A549 (cell line): ENCODE measurements around the gene ACP5. TPM values are rescaled to one million over a fixed set of nuclear protein-coding genes. Genes with fewer than 3 reads are reported as not detected.
"Not testable (repeated sequence)": the region's sequence is repeated elsewhere in the genome, so short reads cannot be mapped to it uniquely, and the experiment has no call there.

ENCODE experiments used
- ATAC-seq, 2 experiments: fragments of 200-7000 bp in 1 of 2; fragments of >200 bp in 1 of 2; cut with Nextera tagmentation in 1 of 2; cut with Tn5 transposase in 1 of 2; 3 replicates each; pipeline versions ENCODE4 v1.8.0 to v1.9.1; 2018 to 2020; ENCODE audit warnings: mild to moderate bottlenecking in 1 of 2, moderate library complexity in 1 of 2
- CTCF ChIA-PET: fragments of 300-600 bp; sonication (Branson Sonifier 250); formaldehyde crosslinking; extraction: SDS; loops from one replicate; lab custom pipeline; 2021; ENCODE audit warnings: antibody characterized with exemption, inconsistent platforms; lab: Yijun Ruan, JAX
- POLR2A ChIA-PET: fragments of 350-600 bp; formaldehyde crosslinking; extraction: SDS; loops from one replicate; lab custom pipeline; 2021; ENCODE audit warnings: antibody characterized with exemption, inconsistent platforms; lab: Yijun Ruan, JAX
- DNase-seq, 2 experiments: peaks; one replicate each; pipeline versions ENCODE4 v3.0.0 to v3.0.0-alpha.2; 2011 to 2016; ENCODE audit warnings: low read depth in 1 of 2, low spot score in 1 of 2
- FAIRE-seq: peaks from 2 replicates; lab custom pipeline; 2011; peaks lifted over from hg19 to GRCh38; lab: Jason Lieb, UNC
- H3K27ac ChIP-seq, 2 experiments: fragments of >200 bp; sonication (Bioruptor Twin); formaldehyde crosslinking; 3 replicates each; pipeline ENCODE4 v1.5.1; 2016 to 2017
- H3K4me1 ChIP-seq: fragments of >200 bp; sonication (Bioruptor Twin); formaldehyde crosslinking; 3 replicates; pipeline ENCODE4 v1.6.1; 2016
- H3K4me2 ChIP-seq: fragments of >200 bp; sonication (Bioruptor Twin); formaldehyde crosslinking; 3 replicates; pipeline ENCODE4 v1.6.1; 2016
- H3K4me3 ChIP-seq: fragments of >200 bp; sonication (Bioruptor Twin); formaldehyde crosslinking; 3 replicates; pipeline ENCODE4 v1.5.1; 2016
- H3K9me3 ChIP-seq: fragments of >200 bp; sonication (Bioruptor Twin); formaldehyde crosslinking; 3 replicates; pipeline ENCODE4 v1.6.1; 2016
- ATOH8 ChIP-seq: fragments of 250-450 bp; sonication (Bioruptor Pico); IDR thresholded peaks from 2 replicates; pipeline ENCODE4 v1.5.0; 2020; ENCODE audit warnings: low read depth, mild to moderate bottlenecking, moderate library complexity
- BHLHE40 ChIP-seq: IDR thresholded peaks from 2 replicates; pipeline ENCODE4 v1.6.1; 2012; ENCODE audit warnings: low read depth, low read length, inconsistent platforms
- CEBPB ChIP-seq, 2 experiments: fragments of >200 bp in 1 of 2; sonication (Bioruptor Twin) in 1 of 2; formaldehyde crosslinking in 1 of 2; IDR thresholded peaks; 2 replicates each; pipeline ENCODE4 v1.6.1; 2012 to 2016
- CHD2 ChIP-seq: fragments of 150-350 bp; IDR thresholded peaks from 2 replicates; pipeline ENCODE4 v1.6.1; 2014; ENCODE audit warnings: low read length; ENCODE audit not compliant: partially characterized antibody
- CHD4 ChIP-seq: fragments of 200-600 bp; sonication (generic); IDR thresholded peaks from 2 replicates; pipeline ENCODE4 v1.6.1; 2016; ENCODE audit warnings: antibody characterized with exemption, mild to moderate bottlenecking, borderline replicate concordance
- EHMT2 ChIP-seq: fragments of 200-600 bp; sonication (generic); IDR thresholded peaks from 2 replicates; pipeline ENCODE4 v1.6.1; 2016; ENCODE audit warnings: antibody characterized with exemption, low read depth, mild to moderate bottlenecking, moderate library complexity
- EP300 ChIP-seq, 2 experiments: fragments of >200 bp; sonication (Bioruptor Twin); formaldehyde crosslinking; IDR thresholded peaks; 2 replicates in 1 of 2; 3 replicates in 1 of 2; pipeline ENCODE4 v1.6.1; 2016 to 2017
- FOSL2 ChIP-seq, 2 experiments: fragments of 450-650 bp in 1 of 2; fragments of >200 bp in 1 of 2; sonication (Bioruptor Twin) in 1 of 2; formaldehyde crosslinking; IDR thresholded peaks; 2 replicates each; pipeline versions ENCODE4 v1.5.0 to v1.6.1; 2016 to 2020; ENCODE audit warnings: mild to moderate bottlenecking in 1 of 2, moderate library complexity in 1 of 2
- HEYL ChIP-seq: fragments of 250-450 bp; sonication (Bioruptor Pico); IDR thresholded peaks from 2 replicates; pipeline ENCODE4 v1.8.0; 2021; ENCODE audit warnings: mild to moderate bottlenecking, moderate library complexity
- HMGXB4 ChIP-seq: fragments of 250-450 bp; sonication (Bioruptor Pico); IDR thresholded peaks from 2 replicates; pipeline ENCODE4 v1.5.0; 2021; ENCODE audit warnings: mild to moderate bottlenecking, moderate library complexity, borderline replicate concordance
- HOXB13 ChIP-seq: fragments of 250-450 bp; sonication (Bioruptor Pico); IDR thresholded peaks from 2 replicates; pipeline ENCODE4 v1.5.0; 2020; ENCODE audit warnings: low read depth, mild to moderate bottlenecking, moderate library complexity
- JUNB ChIP-seq: fragments of >200 bp; sonication (Bioruptor Twin); formaldehyde crosslinking; IDR thresholded peaks from 2 replicates; pipeline ENCODE4 v1.6.1; 2016
- KDM5A ChIP-seq: fragments of 200-600 bp; sonication (generic); IDR thresholded peaks from 2 replicates; pipeline ENCODE4 v1.6.1; 2016; ENCODE audit warnings: antibody characterized with exemption, mild to moderate bottlenecking
- MAFK ChIP-seq: fragments of 450-650 bp; IDR thresholded peaks from 2 replicates; pipeline ENCODE4 v1.6.1; 2014; ENCODE audit not compliant: partially characterized antibody
- MAX ChIP-seq: IDR thresholded peaks from 2 replicates; pipeline ENCODE4 v1.6.1; 2012
- MAZ ChIP-seq: fragments of 150-350 bp; IDR thresholded peaks from 2 replicates; pipeline ENCODE4 v1.6.1; 2014; ENCODE audit warnings: antibody characterized with exemption, low read depth, low read length, borderline replicate concordance
- MYC ChIP-seq: IDR thresholded peaks from 2 replicates; pipeline ENCODE4 v1.6.1; 2012; ENCODE audit warnings: mild to moderate bottlenecking, inconsistent platforms, low read length, improper control_type of control experiment, borderline replicate concordance
- NFE2L2 ChIP-seq: fragments of 150-350 bp; conservative IDR thresholded peaks from 2 replicates; pipeline ENCODE4 v1.6.1; 2014; ENCODE audit warnings: low read length
- PBX3 ChIP-seq: IDR thresholded peaks from 2 replicates; pipeline ENCODE4 v1.6.1; 2012
- POLR2AphosphoS2 ChIP-seq: conservative IDR thresholded peaks from 2 replicates; pipeline ENCODE4 v1.6.1; 2012; ENCODE audit warnings: low read length, improper control_type of control experiment, inconsistent platforms
- RFX5 ChIP-seq: fragments of 450-650 bp; IDR thresholded peaks from 2 replicates; pipeline ENCODE4 v1.7.1; 2014; ENCODE audit warnings: antibody characterized with exemption, mild to moderate bottlenecking, moderate library complexity
- RNF2 ChIP-seq: fragments of 200-600 bp; sonication (generic); IDR thresholded peaks from 2 replicates; pipeline ENCODE4 v1.6.1; 2016; ENCODE audit warnings: low read depth, mild to moderate bottlenecking, antibody characterized with exemption, moderate library complexity, borderline replicate concordance
- SREBF2 ChIP-seq: fragments of 450-650 bp; IDR thresholded peaks from 2 replicates; pipeline ENCODE4 v1.6.1; 2014; ENCODE audit warnings: mild to moderate bottlenecking, moderate library complexity
- TFCP2L1 ChIP-seq: fragments of 250-450 bp; sonication (Bioruptor Pico); IDR thresholded peaks from 2 replicates; pipeline ENCODE4 v1.5.0; 2021; ENCODE audit warnings: mild to moderate bottlenecking
- TP53 ChIP-seq: fragments of 250-450 bp; sonication (Bioruptor Pico); IDR thresholded peaks from 2 replicates; pipeline ENCODE4 v1.5.0; 2021; ENCODE audit warnings: mild to moderate bottlenecking, moderate library complexity
- ZC3H11A ChIP-seq: fragments of 450-650 bp; IDR thresholded peaks from 2 replicates; pipeline ENCODE4 v1.6.1; 2014; ENCODE audit warnings: antibody characterized with exemption, mild to moderate bottlenecking
- ZFP36 ChIP-seq: fragments of 450-650 bp; IDR thresholded peaks from 2 replicates; pipeline ENCODE4 v1.6.1; 2014; ENCODE audit warnings: borderline replicate concordance; ENCODE audit not compliant: partially characterized antibody
- ZSCAN20 ChIP-seq: fragments of 250-450 bp; sonication (Bioruptor Pico); IDR thresholded peaks from 2 replicates; pipeline ENCODE4 v1.8.0; 2022; ENCODE audit warnings: mild to moderate bottlenecking, moderate library complexity
- WGBS: methylation state at CpG from one replicate; pipeline ENCODE4 v1.1.6; 2017; ENCODE audit errors: missing lambda C conversion rate; 5-methylcytosine and 5-hydroxymethylcytosine counted together
- polyA plus RNA-seq, 4 experiments: library from polyadenylated mRNA; depleted of rRNA in 3 of 4; stranded (reverse); fragments of >200 nt; fragmentation: RNase III in 1 of 4; extraction: RNeasy Plus Mini Kit Qiagen cat#74134 plus additional on column Dnase treatment in 1 of 4; gene quantifications; 2 replicates in 3 of 4; 3 replicates in 1 of 4; pipeline ENCODE4 v1.2.3, GENCODE V29; 2011 to 2017

ACP5 gene
- polyA plus RNA-seq, 2 of the 4 experiments (the other 2 are of a cell fraction), result 0.05 TPM; not detected in 1

- no peak for DNase-seq
- WGBS, result 87% methylated on average over 1 of the region's 1 CpG
- TF ChIP-seq ATOH8 (CRISPR knock-in tag) (no peak), RNF2 (no peak), ZSCAN20 (CRISPR knock-in tag) (no peak), PBX3 (no peak), ZC3H11A (no peak), JUNB (no peak), CEBPB (IDR thresholded peaks at IDR 0.05) (no peak), HEYL (CRISPR knock-in tag) (no peak), ZFP36 (no peak), MAZ (no peak), EHMT2 (no peak), RFX5 (no peak), KDM5A (no peak)
- POLR2A ChIA-PET, result no interaction called here
- FAIRE-seq, result no peak
- CTCF ChIA-PET, result no interaction called here
- Histone ChIP-seq H3K4me2 (no peak overlapping the region), H3K4me1 (no peaks in the 10 kb centered on the region), H3K27ac (no peak overlapping the region), H3K9me3 (peaks cover 58% of the 10 kb centered on the region), H3K4me3 (no peak overlapping the region)
- no peak for ATAC-seq
These were observed 34.3 kb upstream of the ACP5 start for GRCh38 chr19:11611730-11612129.

- ChIA-PET POLR2A (no interaction called here), CTCF (no interaction called here)
- Histone ChIP-seq H3K9me3 (peaks cover 57% of the 10 kb centered on the region), H3K4me2 (no peak overlapping the region), H3K4me3 (no peak overlapping the region), H3K4me1 (no peaks in the 10 kb centered on the region), H3K27ac (no peak overlapping the region)
- ATAC-seq (no peak), DNase-seq (no peak), FAIRE-seq (no peak)
- TF ChIP-seq BHLHE40 (no peak), RFX5 (no peak), MYC (no peak), SREBF2 (no peak), CHD2 (no peak), CHD4 (no peak), MAFK (no peak), POLR2AphosphoS2 (no peak), EP300 (IDR thresholded peaks at IDR 0.05) (no peak), MAX (no peak), TP53 (no peak), CEBPB (IDR thresholded peaks at IDR 0.05) (no peak), NFE2L2 (no peak), FOSL2 (IDR thresholded peaks at IDR 0.05) (no peak), FOSL2 (CRISPR knock-in tag; IDR thresholded peaks at IDR 0.05) (no peak), HEYL (CRISPR knock-in tag) (no peak), HMGXB4 (CRISPR knock-in tag) (no peak), HOXB13 (CRISPR knock-in tag) (no peak), TFCP2L1 (no peak), RNF2 (no peak)
- WGBS, result 88% methylated on average over 7 of the region's 8 CpGs
These were observed 29.0 kb upstream of the ACP5 start for GRCh38 chr19:11606484-11606883.

GRCh38 chr19:11599704-11600103, 22.3 kb upstream of the ACP5 start:
- CTCF ChIA-PET, H3K4me1 ChIP-seq, FAIRE-seq, H3K27ac ChIP-seq, POLR2A ChIA-PET, ATAC-seq, H3K4me2 ChIP-seq, DNase-seq, H3K4me3 ChIP-seq: not testable (repeated sequence)
- peaks cover 26% of the 10 kb centered on the region; the same call in 2 of the 3 replicates for H3K9me3 ChIP-seq
- 93% methylated on average over 6 of the region's 8 CpGs for WGBS
